A673 (cell line): ENCODE data around the gene PHF3.

Source experiments
- CTCF ChIP-seq: fragments of 300-800, 200-600 bp; sonication (generic); conservative IDR thresholded peaks from 2 replicates; pipeline ENCODE4 v1.5.1; 2017; ENCODE audit warnings: low read depth, mild to moderate bottlenecking, antibody characterized with exemption, low read length, moderate library complexity, mixed read lengths
- EZH2 ChIP-seq: fragments of 200-600 bp; sonication (generic); IDR thresholded peaks from 2 replicates; pipeline ENCODE4 v1.6.1; 2017; ENCODE audit warnings: borderline replicate concordance, low read depth, mild to moderate bottlenecking, mixed read lengths, antibody characterized with exemption, low read length; ENCODE audit not compliant: poor library complexity, severe bottlenecking

- TF ChIP-seq CTCF (no peak), EZH2 (no peak)
These were observed 122.2 kb downstream of the PHF3 start for GRCh38 chr6:63757826-63758225.
